Amniotic stem cell (primary cell): Measurements from ENCODE around the gene PTER.

ENCODE experiments used
- DNase-seq: peaks from one replicate; lab custom pipeline; 2025; lab: John Stamatoyannopoulos, UW

The PTER gene

GRCh38 chr10:16472828-16473227, 36.0 kb downstream of the PTER start:
- DNase-seq, result no peak

- DNase-seq, result no peak
These were observed 40.9 kb downstream of the PTER start for GRCh38 chr10:16477757-16478156.

GRCh38 chr10:16478801-16479200, 42.0 kb downstream of the PTER start:
- no peak for DNase-seq

- DNase-seq, result no peak
These were observed 44.4 kb downstream of the PTER start for GRCh38 chr10:16481052-16481728.

- DNase-seq, result no peak
These were observed 46.6 kb downstream of the PTER start for GRCh38 chr10:16483241-16483917.

GRCh38 chr10:16490511-16490910, 53.7 kb downstream of the PTER start:
- no peak for DNase-seq

- DNase-seq, result no peak
These were observed 55.1 kb downstream of the PTER start for GRCh38 chr10:16491933-16492332.

GRCh38 chr10:16493884-16494536, 57.2 kb downstream of the PTER start:
- no peak for DNase-seq

GRCh38 chr10:16497911-16498310, 61.1 kb downstream of the PTER start:
- DNase-seq, result no peak

GRCh38 chr10:16505161-16505560, 68.4 kb downstream of the PTER start:
- no peak for DNase-seq

- no peak for DNase-seq
These were observed 73.2 kb downstream of the PTER start for GRCh38 chr10:16509996-16510395.

- DNase-seq, result no peak
These were observed 74.0 kb downstream of the PTER start for GRCh38 chr10:16510843-16511242.

GRCh38 chr10:16518822-16519221, 82.0 kb downstream of the PTER start:
- no peak for DNase-seq

GRCh38 chr10:16519250-16519907, 82.6 kb downstream of the PTER start:
- no peak for DNase-seq

GRCh38 chr10:16519908-16520861, 83.4 kb downstream of the PTER start:
- no peak for DNase-seq

- no peak for DNase-seq
These were observed 84.1 kb downstream of the PTER start for GRCh38 chr10:16520900-16521299.

GRCh38 chr10:16521311-16522016, 84.7 kb downstream of the PTER start, which contains the start of gene C1QL3:
Gene C1QL3 (minus strand): TSS chr10:16521879. CDS start chr10:16521065, 814 bp downstream.
- no peak for DNase-seq

GRCh38 chr10:16527452-16527851, 90.6 kb downstream of the PTER start:
- DNase-seq, result no peak

GRCh38 chr10:16529853-16530252, 93.0 kb downstream of the PTER start:
- no peak for DNase-seq

- no peak for DNase-seq
These were observed 99.3 kb downstream of the PTER start for GRCh38 chr10:16536155-16536554.

- DNase-seq, result no peak
These were observed 107.3 kb downstream of the PTER start for GRCh38 chr10:16544099-16544498.
